Mesothelial cell of epicardium (in vitro differentiated cells): Measurements from ENCODE around the gene ITPKC. TPM values are rescaled to one million over a fixed set of nuclear protein-coding genes. Genes with fewer than 3 reads are reported as not detected.
"Not testable (repeated sequence)": the region's sequence is repeated elsewhere in the genome, so short reads cannot be mapped to it uniquely, and the experiment has no call there.

Experiments
- DNase-seq, 2 experiments: peaks; one replicate each; pipeline ENCODE4 v3.0.0; 2021; ENCODE audit warnings: low spot score in 2 of 2; ENCODE audit not compliant: unreplicated experiment in 2 of 2
- H3K27ac Mint-ChIP-seq: 2 replicates; pipeline ENCODE4 v1.8.0; 2021; ENCODE audit warnings: mixed read lengths
- H3K27me3 Mint-ChIP-seq: 2 replicates; pipeline ENCODE4 v1.8.0; 2021; ENCODE audit warnings: low read depth, mixed read lengths
- H3K36me3 Mint-ChIP-seq: 2 replicates; pipeline ENCODE4 v1.8.0; 2021; ENCODE audit warnings: mixed read lengths
- H3K4me1 Mint-ChIP-seq: 2 replicates; pipeline ENCODE4 v1.8.0; 2021; ENCODE audit warnings: mixed read lengths
- H3K4me3 Mint-ChIP-seq: 2 replicates; pipeline ENCODE4 v1.8.0; 2021; ENCODE audit warnings: mild to moderate bottlenecking, moderate library complexity, mixed read lengths
- H3K9me3 Mint-ChIP-seq: 2 replicates; pipeline ENCODE4 v1.8.0; 2021; ENCODE audit warnings: mixed read lengths
- CTCF ChIP-seq: fragments of 200-600 bp; sonication (generic); IDR thresholded peaks from one replicate; pipeline ENCODE4 v1.5.0; 2021; ENCODE audit warnings: antibody characterized with exemption; ENCODE audit not compliant: unreplicated experiment
- total RNA-seq: library from RNA; stranded (reverse); gene quantifications from 3 replicates; pipeline ENCODE4 v1.2.1, GENCODE V29; 2021

The ITPKC gene
- total RNA-seq, 1 donor from 2014 or later = 28.3 TPM

DNA sequence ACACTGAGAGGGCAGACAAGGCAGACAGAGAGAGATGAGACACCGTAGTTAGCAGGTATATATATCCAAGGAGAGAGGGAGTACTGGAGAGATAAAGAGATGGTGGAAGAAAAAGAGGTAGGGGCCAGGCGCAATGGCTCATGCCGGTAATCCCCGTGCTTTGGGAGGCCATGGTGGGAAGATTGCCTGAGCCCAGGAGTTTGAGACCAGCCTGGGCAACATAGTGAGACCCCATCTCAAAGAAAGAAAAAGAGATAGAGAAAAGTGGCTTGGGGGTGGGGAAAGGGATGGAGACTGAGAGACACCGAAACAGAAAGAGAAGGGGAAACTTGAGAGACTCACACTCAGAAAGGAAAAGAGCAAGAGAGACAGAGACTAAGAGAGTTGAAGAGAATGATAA is 63.7 kb downstream of the ITPKC start:
- no peak for TF ChIP-seq CTCF
- Mint-ChIP-seq H3K9me3 (no peaks in the 10 kb centered on the region), H3K27ac (no peak overlapping the region), H3K4me1 (peaks cover 8% of the 10 kb centered on the region), H3K36me3 (no peaks in the 10 kb centered on the region), H3K4me3 (no peak overlapping the region), H3K27me3 (no peaks in the 10 kb centered on the region)
- no peak for DNase-seq

- Mint-ChIP-seq H3K27me3 (no peaks in the 10 kb centered on the region), H3K4me3 (no peak overlapping the region), H3K4me1 (peaks cover 8% of the 10 kb centered on the region), H3K27ac (no peak overlapping the region), H3K9me3 (no peaks in the 10 kb centered on the region), H3K36me3 (no peaks in the 10 kb centered on the region)
- no peak for TF ChIP-seq CTCF
- DNase-seq = no peak
Observed at GRCh38 chr19:40781140-40781539, 64.2 kb downstream of the ITPKC start.

- no peaks in the 10 kb centered on the region for H3K9me3 Mint-ChIP-seq
- H3K4me3 Mint-ChIP-seq = no peak overlapping the region
- no peak overlapping the region for H3K27ac Mint-ChIP-seq
- TF ChIP-seq CTCF = no peak
- H3K27me3 Mint-ChIP-seq = no peaks in the 10 kb centered on the region
- no peak for DNase-seq
- peaks cover 2% of the 10 kb centered on the region for H3K4me1 Mint-ChIP-seq
- peaks cover 4% of the 10 kb centered on the region for H3K36me3 Mint-ChIP-seq
Observed at GRCh38 chr19:40783711-40784110, 66.8 kb downstream of the ITPKC start.

GRCh38 chr19:40784146-40784545 is 67.2 kb downstream of the ITPKC start:
- not testable (repeated sequence) for H3K27ac Mint-ChIP-seq, H3K9me3 Mint-ChIP-seq, H3K27me3 Mint-ChIP-seq, H3K4me3 Mint-ChIP-seq, H3K4me1 Mint-ChIP-seq, H3K36me3 Mint-ChIP-seq, DNase-seq

DNA sequence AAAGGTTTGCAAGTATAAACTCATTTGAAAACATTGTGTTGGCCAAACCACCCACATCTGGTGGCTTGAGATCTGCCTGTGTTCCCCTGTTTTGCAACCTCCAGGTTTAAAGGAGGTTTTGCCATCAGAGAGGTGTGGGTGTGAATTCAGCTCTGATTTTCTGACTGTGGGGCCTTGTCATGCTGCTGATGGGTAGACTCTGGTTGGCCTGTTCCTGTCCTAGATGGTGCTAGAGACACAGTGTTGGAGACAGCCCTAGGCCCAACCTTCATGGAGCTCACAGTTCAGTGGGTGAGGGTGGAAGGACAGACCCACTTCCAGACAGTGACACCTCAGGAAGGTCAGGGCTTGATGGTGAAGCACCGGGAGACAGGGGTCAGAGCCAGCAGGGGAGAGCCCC is 68.6 kb downstream of the ITPKC start:
- Mint-ChIP-seq H3K36me3 (peaks cover 8% of the 10 kb centered on the region), H3K27ac (no peak overlapping the region), H3K9me3 (no peaks in the 10 kb centered on the region), H3K4me3 (no peak overlapping the region), H3K4me1 (no peaks in the 10 kb centered on the region), H3K27me3 (no peaks in the 10 kb centered on the region)
- TF ChIP-seq CTCF = no peak
- no peak for DNase-seq

DNA sequence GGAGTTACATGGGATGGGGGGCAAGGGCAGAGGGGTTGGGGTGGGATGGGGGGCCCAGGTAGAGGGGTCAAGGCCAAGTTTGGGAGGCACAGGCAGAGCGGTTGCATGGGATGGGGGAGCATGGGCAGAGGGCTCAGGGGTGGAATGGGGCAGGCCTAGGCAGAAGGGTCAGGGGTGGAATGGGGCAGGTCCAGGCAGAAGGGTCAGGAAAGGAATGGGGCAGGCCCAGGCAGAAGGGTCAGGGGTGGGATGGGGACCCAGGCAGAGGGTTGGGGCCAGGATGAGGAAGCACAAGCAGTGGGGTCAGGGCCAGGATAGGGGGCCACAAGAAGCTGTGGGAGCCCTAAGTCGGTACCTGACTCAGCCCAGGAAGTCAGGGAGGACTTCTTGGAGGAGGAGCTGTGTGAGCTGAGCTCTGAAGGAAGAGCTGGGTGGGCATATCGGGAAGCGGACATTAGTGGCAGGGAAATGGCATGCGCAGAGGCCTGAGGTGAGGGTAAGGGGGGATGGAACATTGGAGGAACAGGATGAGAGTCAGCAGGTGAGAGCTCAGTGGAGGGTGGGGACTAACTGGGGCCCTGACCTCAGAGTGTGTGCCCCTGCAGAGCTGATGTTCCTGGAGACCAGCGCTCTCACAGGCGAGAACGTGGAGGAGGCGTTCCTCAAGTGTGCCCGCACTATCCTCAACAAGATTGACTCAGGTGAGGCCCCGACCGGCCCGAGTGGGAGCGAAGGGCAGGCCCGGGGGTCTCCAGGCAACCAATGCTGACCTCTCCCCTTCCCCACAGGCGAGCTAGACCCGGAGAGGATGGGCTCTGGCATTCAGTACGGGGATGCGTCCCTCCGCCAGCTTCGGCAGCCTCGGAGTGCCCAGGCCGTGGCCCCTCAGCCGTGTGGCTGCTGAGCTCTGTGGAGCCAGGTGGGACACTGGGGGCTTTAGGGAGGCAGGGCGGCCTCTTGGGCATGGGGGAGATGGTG is 69.4 kb downstream of the ITPKC start:
- H3K27ac Mint-ChIP-seq = no peak overlapping the region
- H3K36me3 Mint-ChIP-seq = peaks cover 10% of the 10 kb centered on the region
- H3K4me1 Mint-ChIP-seq = no peaks in the 10 kb centered on the region
- H3K4me3 Mint-ChIP-seq = no peak overlapping the region
- no peaks in the 10 kb centered on the region for H3K27me3 Mint-ChIP-seq
- no peak for DNase-seq
- H3K9me3 Mint-ChIP-seq = no peaks in the 10 kb centered on the region
- TF ChIP-seq CTCF = no peak
